CD14-positive monocyte (primary cell): ENCODE data around the gene P3H2. TPM values are rescaled to one million over a fixed set of nuclear protein-coding genes. Genes with fewer than 3 reads are reported as not detected.

Experiments
- DNase-seq, 3 donors: peaks; one replicate each; pipeline ENCODE4 v3.0.0-alpha.2; 2011 to 2022
- H2AFZ ChIP-seq: 2 replicates; pipeline ENCODE4 v1.6.0; 2012; ENCODE audit warnings: mild to moderate bottlenecking, low read depth, low read length, inconsistent platforms; ENCODE audit not compliant: insufficient read depth, poor library complexity, severe bottlenecking
- H3K27ac ChIP-seq, 2 donors: 1 replicate in 1 of 2; 2 replicates in 1 of 2; pipeline ENCODE4 v1.5.1; 2012 to 2013; ENCODE audit warnings: low read length in 2 of 2, control low read depth in 1 of 2, inconsistent platforms in 1 of 2, low read depth in 1 of 2, mild to moderate bottlenecking in 1 of 2
- H3K27me3 ChIP-seq, 2 donors: one replicate each; pipeline versions ENCODE4 v1.6.0 to v1.6.1; 2011 to 2013; ENCODE audit warnings: low read length in 2 of 2; ENCODE audit not compliant: control insufficient read depth in 2 of 2, insufficient read depth in 2 of 2
- H3K36me3 ChIP-seq, 2 donors: replicated peaks in 1 of 2; 1 replicate in 1 of 2; 2 replicates in 1 of 2; pipeline versions ENCODE4 v1.5.1 to v1.6.1; 2012 to 2013; ENCODE audit warnings: low read length in 2 of 2, control low read depth in 1 of 2, inconsistent platforms in 1 of 2, mild to moderate bottlenecking in 1 of 2; ENCODE audit not compliant: insufficient read depth in 2 of 2, control insufficient read depth in 1 of 2
- H3K4me1 ChIP-seq, 2 donors: 1 replicate in 1 of 2; 2 replicates in 1 of 2; pipeline versions ENCODE4 v1.5.1 to v1.6.1; 2012 to 2013; ENCODE audit warnings: low read length in 2 of 2, control low read depth in 1 of 2, inconsistent platforms in 1 of 2, mild to moderate bottlenecking in 1 of 2, moderate library complexity in 1 of 2; ENCODE audit not compliant: insufficient read depth in 2 of 2, control insufficient read depth in 1 of 2
- H3K4me2 ChIP-seq: replicated peaks from 2 replicates; pipeline ENCODE3; 2012; ENCODE audit warnings: low read length, moderate library complexity, mild to moderate bottlenecking; ENCODE audit not compliant: poor library complexity, severe bottlenecking; ENCODE audit errors: extremely low read depth
- H3K4me3 ChIP-seq, 3 experiments: fragments of 200-600 bp in 1 of 3; sonication (generic) in 1 of 3; replicated peaks in 1 of 3; 1 replicate in 2 of 3; 2 replicates in 1 of 3; pipeline ENCODE4 v1.5.1; 2011 to 2013; ENCODE audit warnings: low read length in 3 of 3, mild to moderate bottlenecking in 3 of 3, control low read depth in 2 of 3, low read depth in 2 of 3, inconsistent platforms in 1 of 3, moderate library complexity in 1 of 3
- H3K79me2 ChIP-seq: 2 replicates; pipeline ENCODE4 v1.6.0; 2012; ENCODE audit warnings: mild to moderate bottlenecking, control low read depth, inconsistent platforms, low read length, moderate library complexity; ENCODE audit not compliant: insufficient read depth
- H3K9ac ChIP-seq: 2 replicates; pipeline ENCODE4 v1.6.0; 2017; ENCODE audit warnings: low read length, mild to moderate bottlenecking; ENCODE audit not compliant: insufficient read depth, poor library complexity, severe bottlenecking
- H3K9me3 ChIP-seq, 2 donors: replicated peaks in 1 of 2; 1 replicate in 1 of 2; 2 replicates in 1 of 2; pipeline versions ENCODE4 v1.5.1 to v1.6.1; 2012 to 2013; ENCODE audit warnings: low read length in 2 of 2, control low read depth in 1 of 2; ENCODE audit not compliant: control insufficient read depth in 1 of 2, insufficient read depth in 1 of 2
- H4K20me1 ChIP-seq: 2 replicates; pipeline ENCODE4 v1.6.0; 2012; ENCODE audit warnings: mild to moderate bottlenecking, low read length, control low read depth, moderate library complexity; ENCODE audit not compliant: insufficient read depth
- H3K27ac Mint-ChIP-seq, 7 donors: one replicate each; pipeline ENCODE4 v1.8.0; 2020; ENCODE audit warnings: mild to moderate bottlenecking in 7 of 7, mixed read lengths in 7 of 7, moderate library complexity in 6 of 7, inconsistent platforms in 2 of 7
- H3K27me3 Mint-ChIP-seq, 3 donors: one replicate each; pipeline ENCODE4 v1.8.0; 2021 to 2022; ENCODE audit warnings: low read depth in 3 of 3, mild to moderate bottlenecking in 3 of 3, mixed read lengths in 3 of 3, moderate library complexity in 3 of 3, inconsistent platforms in 1 of 3
- H3K36me3 Mint-ChIP-seq, 2 donors: one replicate each; pipeline ENCODE4 v1.8.0; 2020; ENCODE audit warnings: mixed read lengths in 2 of 2, inconsistent platforms in 1 of 2, mild to moderate bottlenecking in 1 of 2
- H3K4me1 Mint-ChIP-seq: one replicate; pipeline ENCODE4 v1.8.0; 2020; ENCODE audit warnings: mild to moderate bottlenecking, mixed read lengths
- H3K4me3 Mint-ChIP-seq, 2 donors: one replicate each; pipeline ENCODE4 v1.8.0; 2020; ENCODE audit warnings: mild to moderate bottlenecking in 2 of 2, mixed read lengths in 2 of 2, moderate library complexity in 1 of 2
- H3K9me3 Mint-ChIP-seq, 7 donors: one replicate each; pipeline ENCODE4 v1.8.0; 2020 to 2022; ENCODE audit warnings: mixed read lengths in 7 of 7, mild to moderate bottlenecking in 6 of 7, moderate library complexity in 6 of 7, inconsistent platforms in 2 of 7
- WGBS: methylation state at CpG from one replicate; pipeline ENCODE4 v1.1.5; 2013; ENCODE audit warnings: missing lambda C conversion rate; ENCODE audit not compliant: insufficient coverage; 5-methylcytosine and 5-hydroxymethylcytosine counted together
- intact Hi-C, 2 donors: fragments of 100-400 bp; cut with micrococcal nuclease; formaldehyde crosslinking; loops; one replicate each; pipeline versions ENCODE4 v1.15.0 to v1.15.1; 2023
- polyA plus RNA-seq, 3 donors: library from polyadenylated mRNA; depleted of rRNA in 1 of 3; unstranded in 2 of 3; stranded (reverse) in 1 of 3; fragments of 300-500 nt in 2 of 3; fragments of >200 nt in 1 of 3; fragmentation: Illumina TruSeq in 2 of 3; gene quantifications; 1 replicate in 2 of 3; 2 replicates in 1 of 3; pipeline ENCODE4 v1.2.3, GENCODE V29; 2012 to 2021
- TF ChIP-seq, protein P1 (sequence below): fragments of 200-600 bp; IDR thresholded peaks from one replicate; pipeline ENCODE4 v1.8.0; 2022; ENCODE audit warnings: antibody characterized with exemption, mild to moderate bottlenecking

Gene P3H2
- polyA plus RNA-seq, 3 donors: 0.25 to 0.31 (median 0.27) TPM

DNA sequence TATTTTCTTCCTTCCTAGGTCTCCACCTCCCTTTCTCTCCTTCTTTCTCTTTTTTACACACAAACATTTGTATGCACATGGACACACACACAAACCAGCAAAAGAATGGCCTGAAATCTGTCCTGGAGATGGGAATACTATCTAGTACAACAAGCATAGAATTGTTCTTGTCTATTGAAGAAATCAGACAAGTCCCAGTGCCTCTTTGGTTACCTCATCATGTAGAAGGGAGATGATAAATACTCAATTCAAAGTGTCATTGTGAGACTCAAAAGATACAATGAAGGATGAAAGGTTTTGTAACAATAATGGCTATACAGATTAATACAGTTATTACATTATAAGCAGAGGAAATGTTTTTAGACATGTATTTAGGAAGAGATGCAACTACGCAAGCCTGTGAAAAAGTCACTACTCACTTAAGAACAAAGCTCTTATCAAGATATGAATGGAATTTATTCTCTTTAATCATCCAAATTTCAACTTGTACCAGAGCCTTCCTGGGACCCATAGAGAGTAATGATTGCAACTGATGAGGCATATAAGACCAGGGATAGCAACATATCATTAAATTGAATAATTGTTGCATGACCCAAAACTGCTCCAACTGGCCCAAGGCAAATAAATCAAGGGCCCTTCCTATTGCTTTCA is 43.2 kb downstream of the P3H2 start:
- H3K27me3 Mint-ChIP-seq: peaks cover 0 to 5% (median 2%) of the 10 kb centered on the region in 3 donors
- no CpG with 5 or more reads among the region's 1 CpG for WGBS
- TF ChIP-seq, protein P1, sequence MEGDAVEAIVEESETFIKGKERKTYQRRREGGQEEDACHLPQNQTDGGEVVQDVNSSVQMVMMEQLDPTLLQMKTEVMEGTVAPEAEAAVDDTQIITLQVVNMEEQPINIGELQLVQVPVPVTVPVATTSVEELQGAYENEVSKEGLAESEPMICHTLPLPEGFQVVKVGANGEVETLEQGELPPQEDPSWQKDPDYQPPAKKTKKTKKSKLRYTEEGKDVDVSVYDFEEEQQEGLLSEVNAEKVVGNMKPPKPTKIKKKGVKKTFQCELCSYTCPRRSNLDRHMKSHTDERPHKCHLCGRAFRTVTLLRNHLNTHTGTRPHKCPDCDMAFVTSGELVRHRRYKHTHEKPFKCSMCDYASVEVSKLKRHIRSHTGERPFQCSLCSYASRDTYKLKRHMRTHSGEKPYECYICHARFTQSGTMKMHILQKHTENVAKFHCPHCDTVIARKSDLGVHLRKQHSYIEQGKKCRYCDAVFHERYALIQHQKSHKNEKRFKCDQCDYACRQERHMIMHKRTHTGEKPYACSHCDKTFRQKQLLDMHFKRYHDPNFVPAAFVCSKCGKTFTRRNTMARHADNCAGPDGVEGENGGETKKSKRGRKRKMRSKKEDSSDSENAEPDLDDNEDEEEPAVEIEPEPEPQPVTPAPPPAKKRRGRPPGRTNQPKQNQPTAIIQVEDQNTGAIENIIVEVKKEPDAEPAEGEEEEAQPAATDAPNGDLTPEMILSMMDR: no peak
- H3K9me3 Mint-ChIP-seq: peaks cover 0 to 2% (median 0%) of the 10 kb centered on the region in 7 donors
- H3K27ac Mint-ChIP-seq: no peak overlapping the region
- intact Hi-C loops: no loop called here
- H3K4me1 ChIP-seq: no peaks in the 10 kb centered on the region
- H3K9me3 ChIP-seq: no peaks in the 10 kb centered on the region
- no peaks in the 10 kb centered on the region for H3K27me3 ChIP-seq
- no peak overlapping the region for H3K4me3 Mint-ChIP-seq
- H2AFZ ChIP-seq: no peak overlapping the region
- H3K4me3 ChIP-seq: no peak overlapping the region
- DNase-seq: no peak
- no peaks in the 10 kb centered on the region for H3K4me1 Mint-ChIP-seq
- H3K36me3 ChIP-seq: no peaks in the 10 kb centered on the region
- no peaks in the 10 kb centered on the region for H3K79me2 ChIP-seq
- H3K27ac ChIP-seq: no peak overlapping the region
- H3K36me3 Mint-ChIP-seq: no peaks in the 10 kb centered on the region
- no peak overlapping the region for H3K4me2 ChIP-seq
- H4K20me1 ChIP-seq: no peaks in the 10 kb centered on the region
- H3K9ac ChIP-seq: no peak overlapping the region

DNA sequence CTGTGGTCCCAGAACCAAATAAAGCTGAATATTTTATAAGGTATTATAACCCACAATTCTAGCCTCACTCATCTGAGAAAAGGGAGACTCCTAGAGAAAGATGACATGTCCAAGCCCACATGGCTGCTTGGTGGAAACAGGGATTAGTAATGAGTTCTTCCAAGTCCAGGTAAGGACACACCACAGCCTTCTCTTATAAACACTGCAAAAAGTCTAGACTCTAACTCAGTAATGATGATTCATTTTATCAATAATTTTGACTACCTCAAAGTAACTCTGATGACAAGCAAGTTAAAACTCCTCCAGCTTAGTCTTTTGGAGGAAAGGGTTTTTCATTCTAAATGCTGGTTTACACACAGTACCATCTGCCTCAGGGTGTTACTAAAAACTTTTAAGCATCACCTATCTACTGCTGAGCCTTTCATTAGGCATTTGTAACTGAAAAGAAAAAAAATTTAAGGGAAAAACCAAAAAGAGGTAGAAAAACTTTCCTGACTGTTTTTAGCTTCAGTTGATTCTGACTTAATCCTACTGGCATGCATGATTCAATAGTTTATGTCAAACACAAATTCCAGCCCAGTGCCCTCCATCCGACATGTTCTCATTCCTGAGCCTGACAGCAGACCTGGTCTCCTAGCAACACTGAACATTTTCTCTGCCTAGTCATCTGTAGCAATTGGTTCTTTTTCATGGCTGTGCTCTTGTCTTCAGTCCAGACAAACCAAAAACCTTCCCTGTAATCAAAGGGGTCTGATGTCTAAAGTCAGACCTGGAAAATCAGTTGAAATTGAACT is 43.9 kb downstream of the P3H2 start:
- intact Hi-C loops: no loop called here
- H3K9ac ChIP-seq: no peak overlapping the region
- H3K27me3 ChIP-seq: no peaks in the 10 kb centered on the region
- no peaks in the 10 kb centered on the region for H3K9me3 ChIP-seq
- Mint-ChIP-seq H3K27me3 (peaks cover 0 to 5% (median 2%) of the 10 kb centered on the region in 3 donors), H3K27ac (no peak overlapping the region), H3K4me3 (no peak overlapping the region), H3K36me3 (no peaks in the 10 kb centered on the region), H3K9me3 (peaks cover 0 to 3% (median 0%) of the 10 kb centered on the region in 7 donors), H3K4me1 (no peaks in the 10 kb centered on the region)
- TF ChIP-seq, protein P1: no peak
- H2AFZ ChIP-seq: no peak overlapping the region
- no peaks in the 10 kb centered on the region for H3K79me2 ChIP-seq
- H3K4me2 ChIP-seq: no peak overlapping the region
- H3K4me1 ChIP-seq: no peaks in the 10 kb centered on the region
- H3K4me3 ChIP-seq: no peak overlapping the region
- no peak for DNase-seq
- no peaks in the 10 kb centered on the region for H3K36me3 ChIP-seq
- H3K27ac ChIP-seq: no peak overlapping the region
- H4K20me1 ChIP-seq: no peaks in the 10 kb centered on the region
- 89% methylated on average over 1 of the region's 1 CpG for WGBS
